ENCODE results near the gene GPR132. TPM values are rescaled to one million over a fixed set of nuclear protein-coding genes. Genes with fewer than 3 reads are reported as not detected.

GPR132 gene
- total and polyA plus RNA-seq, 2 of the 8 experiments (the other 6 are each of a cell fraction or from before 2014, with no cell fraction given): 0.11 TPM; not detected in 1

- POLR2A ChIA-PET (ENCODE audit: partially characterized antibody): interaction anchor here (1.7 kb wide), 1 partner anchor 8 kb away, joined by 4 read pairs; no protein-coding TSS in a partner anchor
- TF ChIP-seq SP2 (IDR thresholded peaks at IDR 0.05; ENCODE audit: low read length) (no peak), RXRA (IDR thresholded peaks at IDR 0.05; ENCODE audit: insufficient read depth, low read depth, low read length) (no peak), ATF2 (IDR thresholded peaks at IDR 0.05; ENCODE audit: low read length) (no peak), USF2 (IDR thresholded peaks at IDR 0.05; ENCODE audit: low read length) (no peak), KDM5A (IDR thresholded peaks at IDR 0.05; ENCODE audit: low read length) (no peak), CEBPB (IDR thresholded peaks at IDR 0.05; ENCODE audit: low read depth, low read length) (no peak), SP1 (IDR thresholded peaks at IDR 0.05; ENCODE audit: low read depth, low read length) (no peak), TEAD4 (IDR thresholded peaks at IDR 0.05; ENCODE audit: low read depth, low read length) (no peak), ZNF274 (IDR thresholded peaks at IDR 0.05; ENCODE audit: borderline replicate concordance, extremely low read depth, low read length) (no peak)
Measured at GRCh38 chr14:105067140-105067968, 2.1 kb upstream of the GPR132 start.

More at GRCh38 chr14:105067140-105067968, 2.1 kb upstream of the GPR132 start:
- H3K4me3 ChIP-seq (ENCODE audit: extremely low read depth in 1 of 4, insufficient read depth in 2 of 4, low read depth in 3 of 4, low read length in 4 of 4): no peak overlapping the region
- H4K8ac ChIP-seq (ENCODE audit: extremely low read depth, insufficient read depth, low read length): peak overlapping the region; percentile 89
- no peak overlapping the region for H4K5ac ChIP-seq (ENCODE audit: insufficient read length, low read depth, low read length)
- H3K27me3 ChIP-seq (replicated peaks in 1 of 4; ENCODE audit: control insufficient read depth in 3 of 4, extremely low read depth in 1 of 4, insufficient read depth in 3 of 4, low read length in 3 of 4): no peaks in the 10 kb centered on the region
- no peaks in the 10 kb centered on the region for H3K79me1 ChIP-seq (ENCODE audit: low read depth, low read length)
- H4K20me1 ChIP-seq (replicated peaks in 1 of 2; ENCODE audit: control insufficient read depth in 1 of 2, insufficient read depth in 2 of 2, low read length in 2 of 2): no peaks in the 10 kb centered on the region
- H4K91ac ChIP-seq (replicated peaks; ENCODE audit: insufficient read length, low read length): no peak overlapping the region
- H2BK120ac ChIP-seq (replicated peaks; ENCODE audit: low read depth, low read length): no peak overlapping the region
- H2AFZ ChIP-seq (ENCODE audit: low read length): no peak overlapping the region
- no peak overlapping the region for H3K23ac ChIP-seq (ENCODE audit: insufficient read length)
- whole genome bisulfite sequencing, 2 experiments (ENCODE audit: extremely low coverage in 1 of 2, insufficient coverage in 1 of 2, insufficient read length in 1 of 2, insufficient replicate concordance in 2 of 2, low coverage in 1 of 2, low lambda C conversion rate in 2 of 2, missing lambda C conversion rate in 1 of 2): 87% methylated on average over 18 of the region's 18 CpGs; no CpG with 5 or more reads in 1 of the 2 experiments
- H2AK5ac ChIP-seq (ENCODE audit: low read depth, low read length): no peak overlapping the region
- H3K23me2 ChIP-seq (ENCODE audit: low read depth, low read length): no peaks in the 10 kb centered on the region
- H3K4me2 ChIP-seq (ENCODE audit: insufficient read depth in 1 of 2, low read depth in 2 of 2, low read length in 2 of 2): no peak overlapping the region
- no peak overlapping the region for H3K56ac ChIP-seq (replicated peaks; ENCODE audit: insufficient read length, low read depth, low read length)
- no peak overlapping the region for H3K4ac ChIP-seq (replicated peaks; ENCODE audit: insufficient read length, low read depth, low read length)
- H3K18ac ChIP-seq (ENCODE audit: extremely low read depth, low read length): no peak overlapping the region; the same call in 1 of the 2 replicates
- FAIRE-seq (no peak), DNase-seq (ENCODE audit: low read depth in 1 of 2, low spot score in 2 of 2) (no peak)
- H3K4me1 ChIP-seq (replicated peaks in 1 of 4; ENCODE audit: control insufficient read depth in 3 of 4, insufficient read depth in 4 of 4, low read length in 3 of 4): no peaks in the 10 kb centered on the region; a peak in 2 of 7 replicates
- H3K79me2 ChIP-seq (ENCODE audit: control insufficient read depth in 1 of 2, insufficient read depth in 2 of 2, low read length in 2 of 2): no peaks in the 10 kb centered on the region
- no peak overlapping the region for H3K27ac ChIP-seq (ENCODE audit: low read depth, low read length)
- H3K14ac ChIP-seq (ENCODE audit: insufficient read length): no peak overlapping the region
- H2BK5ac ChIP-seq (ENCODE audit: low read depth, low read length): no peak overlapping the region
- no peaks in the 10 kb centered on the region for H3K9me3 ChIP-seq (ENCODE audit: insufficient read depth in 2 of 2, low read depth in 1 of 2, low read length in 1 of 2)
- no peak overlapping the region for H3K9ac ChIP-seq (replicated peaks in 1 of 4; ENCODE audit: extremely low read depth in 1 of 4, low read depth in 3 of 4, low read length in 3 of 4)
- H2BK15ac ChIP-seq (ENCODE audit: low read length): 0 out of 2 replicates have a peak overlapping the region, but pooled peaks have one; percentile 61
- H2BK20ac ChIP-seq (ENCODE audit: low read length): no peak overlapping the region
- H3K36me3 ChIP-seq (ENCODE audit: control insufficient read depth in 2 of 4, insufficient read depth in 4 of 4, low read length in 3 of 4): no peaks in the 10 kb centered on the region
- CTCF ChIA-PET (ENCODE audit: partially characterized antibody): interaction anchor here (1.2 to 2.4 kb wide), 5 partner anchors 7 to 23 kb away, joined by 3 to 8 read pairs (median 3); no protein-coding TSS in a partner anchor
- 0 out of 2 replicates have a peak overlapping the region, but pooled peaks have one; percentile 23 for H2BK12ac ChIP-seq (ENCODE audit: low read depth, low read length)

All from H1 (cell line).